GM21423 (cell line): Measurements from ENCODE around the gene TARDBP.
A peak's percentile ranks its signal among the peaks of the same experiment; 100 is the strongest.
"Not testable (repeated sequence)": the region's sequence is repeated elsewhere in the genome, so short reads cannot be mapped to it uniquely, and the experiment has no call there.

Experiments
- ATAC-seq: cut with Tn5 transposase; IDR thresholded peaks from one replicate; pipeline ENCODE4 v1.9.1; 2021; ENCODE audit warnings: mild to moderate bottlenecking, moderate library complexity; ENCODE audit not compliant: unreplicated experiment

The TARDBP gene

DNA sequence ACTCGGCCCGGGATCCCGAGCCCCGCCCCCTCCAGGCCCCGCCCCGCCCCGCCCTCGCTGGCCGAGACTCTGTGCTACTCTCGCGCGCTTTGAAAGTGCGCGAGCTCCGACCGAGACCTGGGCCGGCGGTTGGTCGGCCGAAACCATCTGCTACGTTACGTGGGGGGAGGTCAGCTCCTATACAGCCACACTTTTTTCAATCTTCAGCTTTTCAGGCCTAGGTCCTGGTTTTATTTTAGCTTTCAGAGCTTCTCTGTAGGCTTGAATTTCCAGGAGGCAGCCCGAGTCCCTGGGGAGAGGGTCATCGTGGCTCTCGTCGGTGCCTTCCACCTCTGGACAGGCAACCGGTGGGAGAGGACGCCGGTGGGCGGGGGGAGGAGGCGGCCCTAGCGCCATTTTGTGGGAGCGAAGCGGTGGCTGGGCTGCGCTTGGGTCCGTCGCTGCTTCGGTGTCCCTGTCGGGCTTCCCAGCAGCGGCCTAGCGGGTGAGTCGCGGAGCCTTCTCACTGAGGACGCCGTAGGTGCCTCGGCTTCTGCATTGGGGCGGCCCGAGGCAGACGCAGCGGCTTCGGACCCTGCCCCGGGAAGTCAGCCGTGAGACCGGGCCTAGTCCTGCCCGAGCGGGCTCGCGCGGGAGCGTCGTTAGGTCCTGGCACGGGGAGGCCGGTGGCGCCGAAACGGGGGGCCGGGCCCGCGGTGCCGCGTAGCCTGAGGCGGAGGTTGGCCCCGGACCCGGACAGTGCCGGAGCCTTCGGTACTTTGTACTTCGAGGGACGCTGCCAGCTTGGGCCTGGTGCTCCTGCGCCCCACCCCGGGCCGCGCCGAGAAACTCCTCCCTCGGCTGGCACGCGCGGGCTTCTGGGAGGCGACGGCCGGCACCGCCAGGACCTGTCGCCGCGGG, at the start of gene TARDBP:
Gene TARDBP, plus strand, starts transcription at position 395 of the 900 bp plus-strand sequence. CDS start 1,074 bp downstream, outside the sequence.
- ATAC-seq, result peak; percentile 88

GRCh38 chr1:10965546-10966226, 46.8 kb upstream of the TARDBP start:
- peak; percentile 35 for ATAC-seq

DNA sequence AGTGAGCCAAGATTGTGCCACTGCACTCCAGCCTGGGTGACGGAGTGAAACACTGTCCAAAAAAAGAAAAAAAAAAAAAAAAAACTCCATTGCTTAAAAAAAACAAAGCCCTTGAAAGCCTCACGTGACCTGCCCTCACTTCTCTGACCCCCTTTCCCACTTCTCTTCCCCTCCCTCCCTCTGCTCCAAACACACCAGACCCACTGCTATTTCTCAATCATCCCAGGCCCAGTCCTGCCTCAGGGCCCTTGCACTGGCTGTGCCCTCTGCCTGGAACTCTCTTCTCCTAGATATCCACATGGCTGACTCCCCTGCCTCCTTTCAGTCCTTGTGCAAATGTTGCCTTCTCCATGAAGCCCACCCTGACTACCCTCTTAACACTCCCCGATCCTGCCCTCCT, 45.4 kb upstream of the TARDBP start:
- ATAC-seq, result no peak

GRCh38 chr1:10968411-10968826, 44.0 kb upstream of the TARDBP start:
- ATAC-seq, result no peak

DNA sequence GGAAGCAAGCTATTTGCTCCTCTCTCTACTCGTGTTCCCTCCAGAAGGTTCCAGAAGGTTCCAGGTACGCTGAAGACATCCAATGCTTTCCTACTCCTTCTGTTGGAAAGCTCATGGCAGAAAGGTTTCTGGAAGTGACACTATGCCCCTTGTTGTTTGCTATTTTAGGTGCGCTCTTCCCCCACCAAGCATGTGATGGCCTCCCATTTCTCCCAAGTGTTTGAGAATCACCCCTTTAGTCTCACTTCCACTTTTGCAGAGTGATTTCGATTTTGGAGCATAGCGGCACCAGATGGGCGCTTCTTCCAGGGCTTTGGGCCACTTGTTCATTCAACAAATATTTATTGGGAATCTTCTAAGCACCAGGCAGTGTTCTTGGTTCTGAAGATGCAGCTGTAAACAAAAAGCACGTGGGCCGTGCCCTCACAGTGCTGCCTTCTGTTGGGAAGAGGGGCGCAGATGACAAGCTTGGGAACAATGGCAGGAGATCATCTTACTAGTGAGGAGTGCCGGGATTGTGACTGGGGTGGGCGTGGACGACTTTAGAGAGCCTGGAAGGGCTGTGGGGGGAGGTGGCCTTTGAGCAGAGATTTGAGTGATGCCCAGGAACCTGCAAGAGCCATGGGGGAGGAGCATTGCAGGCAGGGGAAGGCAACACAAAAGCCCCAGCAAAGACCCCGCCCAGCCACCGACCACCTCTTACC, 43.0 kb upstream of the TARDBP start:
- ATAC-seq, result no peak

DNA sequence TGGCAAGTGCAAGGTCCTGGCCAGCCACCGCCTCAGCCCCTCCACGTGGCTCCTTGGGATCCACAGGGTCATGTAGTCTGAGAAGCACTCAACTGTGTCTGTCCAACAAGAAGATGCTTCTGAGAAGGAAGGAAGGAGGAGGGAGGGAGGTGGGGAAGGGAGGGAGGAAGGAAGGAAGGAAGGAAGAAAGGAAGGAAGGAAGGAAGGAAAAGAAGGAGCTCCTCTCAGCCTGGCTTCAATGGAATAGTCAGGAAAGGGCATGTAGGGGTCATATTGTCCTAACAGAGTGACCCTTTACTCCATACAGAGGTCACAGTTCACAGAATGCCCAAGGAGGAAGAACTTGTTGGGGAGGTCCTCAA, 42.5 kb upstream of the TARDBP start:
- no peak for ATAC-seq

DNA sequence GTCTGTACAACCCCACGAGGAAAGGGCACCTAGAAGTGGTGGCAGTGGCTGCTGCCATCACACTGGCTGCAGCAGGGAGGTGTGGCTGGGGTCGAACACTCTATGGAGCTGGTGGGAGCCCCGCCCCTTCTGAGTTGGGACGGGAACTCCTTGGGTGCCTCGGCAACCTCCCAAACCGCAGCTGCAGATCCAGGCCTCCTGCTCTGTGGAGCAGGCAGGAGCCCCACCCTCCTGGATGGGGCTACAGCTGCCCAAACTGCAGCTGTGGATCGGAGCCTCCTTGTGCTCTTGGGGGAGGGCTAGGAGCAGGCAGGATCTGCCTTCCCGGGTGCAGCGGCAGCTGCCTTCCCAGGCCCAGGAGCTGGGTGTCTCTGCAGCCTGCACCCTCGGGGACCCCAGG, 38.9 kb upstream of the TARDBP start:
- ATAC-seq, result no peak

- ATAC-seq, result no peak
These were observed 38.2 kb upstream of the TARDBP start for GRCh38 chr1:10973956-10974881.

DNA sequence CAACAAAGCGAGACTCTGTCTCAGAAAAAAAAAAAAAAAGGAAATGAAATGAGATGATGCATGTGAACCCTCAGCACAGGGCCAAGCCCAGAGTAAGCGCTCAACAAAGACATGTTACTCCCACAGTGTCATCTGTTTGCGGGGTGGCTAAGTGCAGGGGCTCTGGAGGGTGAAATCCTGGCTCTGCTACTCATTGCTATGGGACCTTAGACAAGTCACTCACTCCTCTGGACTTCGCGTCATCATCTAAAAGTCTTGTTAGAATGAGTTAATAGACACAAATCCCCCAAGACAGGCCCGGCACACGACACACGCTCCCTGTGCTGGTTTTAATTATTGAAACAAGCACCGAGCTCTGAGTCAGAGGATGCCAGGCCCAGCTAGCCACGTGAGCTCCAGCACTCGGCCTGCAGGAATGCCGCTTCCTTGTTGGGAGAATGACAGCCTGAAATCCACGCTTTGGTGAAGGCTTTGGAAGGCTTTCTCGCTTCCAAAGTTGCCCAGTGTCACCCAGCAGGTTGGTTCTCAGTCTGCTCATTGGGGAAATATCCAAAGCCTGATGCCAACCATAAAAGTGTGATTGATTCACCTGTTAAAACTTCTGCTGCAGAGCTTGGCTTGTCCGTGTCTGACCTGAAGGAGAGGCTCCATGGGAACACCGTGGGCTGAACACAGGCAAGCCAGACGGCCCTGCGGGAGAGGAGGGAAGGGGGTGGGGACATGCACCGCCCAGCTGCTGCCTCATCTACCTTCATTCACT, 36.7 kb upstream of the TARDBP start:
- no peak for ATAC-seq

DNA sequence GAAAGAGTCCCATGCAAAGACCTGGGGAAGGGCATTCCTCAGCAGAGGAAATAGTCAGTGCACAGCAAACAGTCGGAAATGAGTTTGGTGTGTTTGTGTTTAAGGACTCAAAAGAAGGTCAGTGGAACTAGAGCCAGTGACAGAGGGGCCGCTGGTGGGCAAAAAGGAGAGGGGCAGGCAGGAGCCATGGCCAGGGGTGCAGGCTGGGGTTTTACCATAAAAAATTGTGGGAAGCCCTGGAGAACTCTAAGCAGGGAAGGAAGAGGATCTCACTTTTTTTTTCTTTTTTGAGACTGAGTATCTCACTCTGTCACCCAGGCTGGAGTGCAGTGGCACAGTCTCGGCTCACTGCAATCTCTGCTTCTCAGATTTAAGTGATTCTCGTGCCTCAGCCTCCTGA, 33.7 kb upstream of the TARDBP start:
- no peak for ATAC-seq

DNA sequence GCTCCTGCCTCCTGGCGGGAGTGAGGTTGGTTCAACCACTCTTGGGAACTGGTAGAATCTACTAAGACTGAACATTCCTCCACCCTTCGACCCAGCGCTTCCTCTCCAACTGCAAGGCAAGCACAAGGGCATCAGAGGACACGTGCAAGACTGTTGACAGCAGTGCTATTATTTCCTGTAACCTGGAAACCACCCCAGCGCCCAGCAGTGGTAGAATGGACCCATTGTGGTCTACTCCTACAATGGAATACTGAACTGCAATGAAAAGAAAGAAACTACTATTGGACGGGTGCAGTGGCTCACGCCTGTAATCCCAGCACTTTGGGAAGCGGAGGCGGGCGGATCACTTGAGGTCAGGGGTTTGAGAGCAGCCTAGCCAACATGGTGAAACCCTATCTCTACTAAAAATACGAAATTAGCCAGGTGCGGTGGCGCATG, 33.0 kb upstream of the TARDBP start:
- ATAC-seq, result no peak

- no peak for ATAC-seq
These were observed 32.3 kb upstream of the TARDBP start for GRCh38 chr1:10980094-10980577.

GRCh38 chr1:10980841-10981727, 31.4 kb upstream of the TARDBP start:
- no peak for ATAC-seq

- no peak for ATAC-seq
These were observed 25.9 kb upstream of the TARDBP start for GRCh38 chr1:10986525-10986890.

- no peak for ATAC-seq
These were observed 24.5 kb upstream of the TARDBP start for GRCh38 chr1:10987840-10988417.

- ATAC-seq, result no peak
These were observed 23.4 kb upstream of the TARDBP start for GRCh38 chr1:10989095-10989494.

DNA sequence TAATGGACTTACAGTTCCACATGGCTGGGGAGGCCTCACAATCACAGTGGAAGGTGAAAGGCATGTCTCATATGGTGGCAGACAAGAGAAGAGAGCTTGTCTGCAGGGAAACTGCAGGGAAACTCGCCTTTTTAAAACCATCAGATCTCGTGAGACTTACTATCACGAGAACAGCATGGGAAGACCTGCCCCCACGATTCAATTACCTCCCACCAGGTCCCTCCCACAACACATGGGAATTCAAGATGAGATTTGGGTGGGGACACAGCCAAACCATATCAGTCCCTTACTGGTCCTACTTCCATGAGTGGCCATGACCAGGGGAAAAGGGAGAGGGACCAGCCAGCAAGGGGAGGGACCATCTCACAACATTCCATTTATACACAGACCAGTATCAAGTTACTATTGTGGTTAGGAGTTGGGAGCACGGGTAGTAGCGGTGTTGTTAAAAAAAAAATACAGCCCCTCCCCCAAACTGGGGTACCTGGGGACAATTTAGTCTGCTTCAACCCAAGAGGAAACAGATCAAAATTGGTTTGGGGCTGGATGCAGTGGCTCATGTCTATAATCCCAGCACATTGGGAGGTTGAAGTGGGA, 22.4 kb upstream of the TARDBP start:
- not testable (repeated sequence) for ATAC-seq

DNA sequence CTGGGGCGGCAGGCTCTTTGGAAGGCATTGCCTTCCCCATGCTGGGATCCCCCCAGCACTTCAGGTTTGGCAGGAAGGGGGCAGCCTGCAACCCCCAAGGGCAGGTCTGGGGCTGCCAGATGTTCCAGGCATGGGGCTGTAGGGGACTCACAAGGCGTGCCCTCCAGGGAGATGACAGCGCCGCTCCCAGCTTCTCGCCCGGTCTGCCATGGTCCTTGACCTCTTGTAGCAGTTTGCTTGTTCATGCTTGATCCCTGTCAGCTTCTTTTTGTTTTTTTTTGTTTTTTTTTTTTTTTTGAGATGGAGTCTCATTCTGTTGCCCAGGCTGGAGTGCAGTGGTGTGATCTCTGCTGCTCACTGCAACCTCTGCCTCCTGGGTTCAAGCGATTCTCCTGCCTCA, 21.6 kb upstream of the TARDBP start:
- no peak for ATAC-seq
